ENCODE results near the gene CLCNKB.

DNA sequence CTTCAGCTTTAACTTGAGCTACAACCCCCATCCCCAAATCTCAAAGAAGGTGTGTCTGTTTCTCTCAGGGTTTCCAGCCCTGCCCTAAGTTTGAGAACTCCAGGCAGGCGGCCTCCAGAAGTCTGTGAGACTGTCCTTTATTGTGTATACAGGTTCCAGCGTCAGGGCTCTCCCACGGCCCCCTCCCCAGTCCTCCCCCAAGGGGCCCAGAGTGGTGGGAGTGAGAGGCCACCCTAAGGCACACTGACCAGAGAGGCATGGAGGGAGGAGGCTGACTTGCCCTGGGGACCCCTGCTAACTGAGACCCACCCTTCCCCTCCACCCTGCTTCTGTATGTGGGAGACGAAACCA is 29.7 kb upstream of the CLCNKB start:
- TF ChIP-seq, protein P1, sequence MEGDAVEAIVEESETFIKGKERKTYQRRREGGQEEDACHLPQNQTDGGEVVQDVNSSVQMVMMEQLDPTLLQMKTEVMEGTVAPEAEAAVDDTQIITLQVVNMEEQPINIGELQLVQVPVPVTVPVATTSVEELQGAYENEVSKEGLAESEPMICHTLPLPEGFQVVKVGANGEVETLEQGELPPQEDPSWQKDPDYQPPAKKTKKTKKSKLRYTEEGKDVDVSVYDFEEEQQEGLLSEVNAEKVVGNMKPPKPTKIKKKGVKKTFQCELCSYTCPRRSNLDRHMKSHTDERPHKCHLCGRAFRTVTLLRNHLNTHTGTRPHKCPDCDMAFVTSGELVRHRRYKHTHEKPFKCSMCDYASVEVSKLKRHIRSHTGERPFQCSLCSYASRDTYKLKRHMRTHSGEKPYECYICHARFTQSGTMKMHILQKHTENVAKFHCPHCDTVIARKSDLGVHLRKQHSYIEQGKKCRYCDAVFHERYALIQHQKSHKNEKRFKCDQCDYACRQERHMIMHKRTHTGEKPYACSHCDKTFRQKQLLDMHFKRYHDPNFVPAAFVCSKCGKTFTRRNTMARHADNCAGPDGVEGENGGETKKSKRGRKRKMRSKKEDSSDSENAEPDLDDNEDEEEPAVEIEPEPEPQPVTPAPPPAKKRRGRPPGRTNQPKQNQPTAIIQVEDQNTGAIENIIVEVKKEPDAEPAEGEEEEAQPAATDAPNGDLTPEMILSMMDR (IDR thresholded peaks at IDR 0.05; ENCODE audit: extremely low read depth in 1 of 2, insufficient read depth in 1 of 2, low read depth in 1 of 2, low read length in 2 of 2), result no peak
- TF ChIP-seq POLR2A (IDR thresholded peaks at IDR 0.05; ENCODE audit: low read depth, low read length), result no peak
- no peak for TF ChIP-seq POLR2AphosphoS5 (IDR thresholded peaks at IDR 0.05; ENCODE audit: insufficient read depth, low read depth, low read length)
- no peak for TF ChIP-seq JUN (IDR thresholded peaks at IDR 0.05; ENCODE audit: borderline replicate concordance, insufficient read depth, insufficient read length, low read depth)
- TF ChIP-seq MYC (IDR thresholded peaks at IDR 0.05; ENCODE audit: low read depth, low read length), result no peak
